Measurements from ENCODE around the gene C9orf153. TPM values are rescaled to one million over a fixed set of nuclear protein-coding genes. Genes with fewer than 3 reads are reported as not detected.

C9orf153 gene
- total and polyA plus RNA-seq, 2 of the 13 experiments (the other 11 are each of a cell fraction or from before 2014, with no cell fraction given) = 0.17 to 0.44 TPM

GRCh38 chr9:86282077-86282978, 22.9 kb upstream of the C9orf153 start, which contains the start of gene ISCA1 (continued):
- TF ChIP-seq ZNF773 (CRISPR knock-in tag; IDR thresholded peaks at IDR 0.05; ENCODE audit: borderline replicate concordance) (no peak; the same call in 1 of the 2 replicates), ZNF547 (CRISPR knock-in tag; IDR thresholded peaks at IDR 0.05) (0 out of 2 replicates have a peak, but pooled peaks have one; percentile 69), RFX1 (IDR thresholded peaks at IDR 0.05) (no peak; the same call in 1 of the 2 replicates), CTCF (CRISPR knock-in tag; IDR thresholded peaks at IDR 0.05) (no peak; the same call in 1 of the 2 replicates), ZNF678 (CRISPR knock-in tag; IDR thresholded peaks at IDR 0.05) (peak; percentile 62), RARA (CRISPR knock-in tag; IDR thresholded peaks at IDR 0.05) (no peak; the same call in none of the 2 replicates), MYPOP (CRISPR knock-in tag; IDR thresholded peaks at IDR 0.05) (peak; percentile 72), RBAK (CRISPR knock-in tag; IDR thresholded peaks at IDR 0.05) (no peak), ZBTB21 (CRISPR knock-in tag; IDR thresholded peaks at IDR 0.05) (peak; percentile 96), ZNF556 (CRISPR knock-in tag; IDR thresholded peaks at IDR 0.05; ENCODE audit: borderline replicate concordance) (peak; percentile 76; the same call in 1 of the 2 replicates), ZNF879 (CRISPR knock-in tag; IDR thresholded peaks at IDR 0.05) (peak; percentile 56; the same call in 1 of the 2 replicates), GLI4 (CRISPR knock-in tag; IDR thresholded peaks at IDR 0.05; ENCODE audit: borderline replicate concordance) (0 out of 2 replicates have a peak, but pooled peaks have one; percentile 46), HMGXB3 (CRISPR knock-in tag; IDR thresholded peaks at IDR 0.05; ENCODE audit: borderline replicate concordance) (0 out of 2 replicates have a peak, but pooled peaks have one; percentile 54), FOXA1 (IDR thresholded peaks at IDR 0.05) (no peak), FOXA1 (CRISPR knock-in tag; IDR thresholded peaks at IDR 0.05) (peak; percentile 34; the same call in 1 of the 2 replicates), ZNF562 (CRISPR knock-in tag; IDR thresholded peaks at IDR 0.05; ENCODE audit: borderline replicate concordance) (no peak), ZNF619 (CRISPR knock-in tag; IDR thresholded peaks at IDR 0.05) (peak; percentile 46; the same call in 1 of the 2 replicates)
- TF ChIP-seq, protein P1, sequence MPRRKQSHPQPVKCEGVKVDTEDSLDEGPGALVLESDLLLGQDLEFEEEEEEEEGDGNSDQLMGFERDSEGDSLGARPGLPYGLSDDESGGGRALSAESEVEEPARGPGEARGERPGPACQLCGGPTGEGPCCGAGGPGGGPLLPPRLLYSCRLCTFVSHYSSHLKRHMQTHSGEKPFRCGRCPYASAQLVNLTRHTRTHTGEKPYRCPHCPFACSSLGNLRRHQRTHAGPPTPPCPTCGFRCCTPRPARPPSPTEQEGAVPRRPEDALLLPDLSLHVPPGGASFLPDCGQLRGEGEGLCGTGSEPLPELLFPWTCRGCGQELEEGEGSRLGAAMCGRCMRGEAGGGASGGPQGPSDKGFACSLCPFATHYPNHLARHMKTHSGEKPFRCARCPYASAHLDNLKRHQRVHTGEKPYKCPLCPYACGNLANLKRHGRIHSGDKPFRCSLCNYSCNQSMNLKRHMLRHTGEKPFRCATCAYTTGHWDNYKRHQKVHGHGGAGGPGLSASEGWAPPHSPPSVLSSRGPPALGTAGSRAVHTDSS (CRISPR knock-in tag; conservative IDR thresholded peaks at IDR 0.05) = no peak
- TF ChIP-seq, protein P2, sequence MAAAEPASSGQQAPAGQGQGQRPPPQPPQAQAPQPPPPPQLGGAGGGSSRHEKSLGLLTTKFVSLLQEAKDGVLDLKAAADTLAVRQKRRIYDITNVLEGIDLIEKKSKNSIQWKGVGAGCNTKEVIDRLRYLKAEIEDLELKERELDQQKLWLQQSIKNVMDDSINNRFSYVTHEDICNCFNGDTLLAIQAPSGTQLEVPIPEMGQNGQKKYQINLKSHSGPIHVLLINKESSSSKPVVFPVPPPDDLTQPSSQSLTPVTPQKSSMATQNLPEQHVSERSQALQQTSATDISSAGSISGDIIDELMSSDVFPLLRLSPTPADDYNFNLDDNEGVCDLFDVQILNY (CRISPR knock-in tag; conservative IDR thresholded peaks at IDR 0.05) = 0 out of 2 replicates have a peak, but pooled peaks have one; percentile 36
